ENCODE measurements around the gene VANGL2.

- no peak for TF ChIP-seq TOX (CRISPR knock-in tag; IDR thresholded peaks at IDR 0.05; ENCODE audit: borderline replicate concordance)
- TF ChIP-seq ZFP30 (CRISPR knock-in tag; IDR thresholded peaks at IDR 0.05) = no peak
- TF ChIP-seq PATZ1 (CRISPR knock-in tag; IDR thresholded peaks at IDR 0.05; ENCODE audit: borderline replicate concordance) = no peak
- no peak for TF ChIP-seq ARNTL (CRISPR knock-in tag; IDR thresholded peaks at IDR 0.05; ENCODE audit: borderline replicate concordance, low read depth)
- no peak for TF ChIP-seq SNAI2 (CRISPR knock-in tag; IDR thresholded peaks at IDR 0.05)
- no peak for TF ChIP-seq RARB (CRISPR knock-in tag; IDR thresholded peaks at IDR 0.05)
Measured at GRCh38 chr1:160407839-160408801, 7.8 kb downstream of the VANGL2 start.

Measured in SK-N-SH treated with all-trans-retinoic acid at 6 μM for 48 hours (cell line).